ENCODE measurements around the gene DUSP11.

DNA sequence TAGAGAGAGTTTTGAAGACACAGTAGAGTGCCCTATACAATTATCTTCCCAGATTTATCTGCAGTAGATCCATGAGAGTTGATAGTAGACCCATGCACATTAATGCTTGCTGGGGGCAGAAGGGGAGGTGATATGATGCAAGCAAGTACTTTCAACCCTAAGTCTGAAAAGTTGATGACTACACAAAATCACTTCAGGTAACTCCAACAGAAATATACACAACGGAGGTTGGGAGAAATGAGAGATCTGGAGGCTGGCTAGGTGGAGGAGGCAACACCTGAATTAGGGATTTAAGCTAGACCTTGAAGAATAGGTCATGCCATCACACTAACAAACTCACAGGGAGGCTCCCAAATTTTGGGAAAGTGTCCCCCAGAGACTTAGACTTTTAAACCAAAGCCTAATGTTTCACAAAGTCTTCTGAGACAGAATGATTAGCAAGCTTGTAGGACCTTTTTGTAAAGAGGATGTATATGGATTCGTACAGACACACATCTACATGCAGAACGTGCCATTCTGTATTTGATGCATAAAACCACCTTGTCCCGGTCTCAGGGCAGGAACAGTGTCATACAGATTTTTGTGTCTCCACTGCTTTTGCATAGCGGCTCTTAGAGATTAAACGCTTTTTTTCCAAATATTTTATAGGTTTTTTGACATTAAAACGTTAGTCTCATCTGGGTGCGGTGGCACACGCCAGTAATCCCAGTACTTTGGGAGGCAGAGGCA, 47.9 kb upstream of the DUSP11 start:
- TF ChIP-seq, protein P1, sequence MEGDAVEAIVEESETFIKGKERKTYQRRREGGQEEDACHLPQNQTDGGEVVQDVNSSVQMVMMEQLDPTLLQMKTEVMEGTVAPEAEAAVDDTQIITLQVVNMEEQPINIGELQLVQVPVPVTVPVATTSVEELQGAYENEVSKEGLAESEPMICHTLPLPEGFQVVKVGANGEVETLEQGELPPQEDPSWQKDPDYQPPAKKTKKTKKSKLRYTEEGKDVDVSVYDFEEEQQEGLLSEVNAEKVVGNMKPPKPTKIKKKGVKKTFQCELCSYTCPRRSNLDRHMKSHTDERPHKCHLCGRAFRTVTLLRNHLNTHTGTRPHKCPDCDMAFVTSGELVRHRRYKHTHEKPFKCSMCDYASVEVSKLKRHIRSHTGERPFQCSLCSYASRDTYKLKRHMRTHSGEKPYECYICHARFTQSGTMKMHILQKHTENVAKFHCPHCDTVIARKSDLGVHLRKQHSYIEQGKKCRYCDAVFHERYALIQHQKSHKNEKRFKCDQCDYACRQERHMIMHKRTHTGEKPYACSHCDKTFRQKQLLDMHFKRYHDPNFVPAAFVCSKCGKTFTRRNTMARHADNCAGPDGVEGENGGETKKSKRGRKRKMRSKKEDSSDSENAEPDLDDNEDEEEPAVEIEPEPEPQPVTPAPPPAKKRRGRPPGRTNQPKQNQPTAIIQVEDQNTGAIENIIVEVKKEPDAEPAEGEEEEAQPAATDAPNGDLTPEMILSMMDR (IDR thresholded peaks at IDR 0.05 in 2 of 3, conservative IDR thresholded peaks at IDR 0.05 in 1 of 3; ENCODE audit: borderline replicate concordance in 1 of 3, insufficient read depth in 1 of 3, low read depth in 2 of 3, low read length in 2 of 3), result no peak
- TF ChIP-seq JUND (IDR thresholded peaks at IDR 0.05), result no peak
- TF ChIP-seq SP1 (IDR thresholded peaks at IDR 0.05; ENCODE audit: low read depth), result no peak
- no peak for TF ChIP-seq SIN3A (IDR thresholded peaks at IDR 0.05; ENCODE audit: low read depth)
- no peak for TF ChIP-seq SRF (IDR thresholded peaks at IDR 0.05; ENCODE audit: low read depth)
- no peak for TF ChIP-seq POLR2A (IDR thresholded peaks at IDR 0.05; ENCODE audit: borderline replicate concordance, extremely low read depth, insufficient read depth, insufficient read length)
- TF ChIP-seq, protein P2, sequence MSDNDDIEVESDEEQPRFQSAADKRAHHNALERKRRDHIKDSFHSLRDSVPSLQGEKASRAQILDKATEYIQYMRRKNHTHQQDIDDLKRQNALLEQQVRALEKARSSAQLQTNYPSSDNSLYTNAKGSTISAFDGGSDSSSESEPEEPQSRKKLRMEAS (IDR thresholded peaks at IDR 0.05), result no peak
- TF ChIP-seq EZH2 (IDR thresholded peaks at IDR 0.05), result no peak
- no peak for TF ChIP-seq POLR2AphosphoS5 (IDR thresholded peaks at IDR 0.05; ENCODE audit: low read depth, low read length)
- TF ChIP-seq YY1 (IDR thresholded peaks at IDR 0.05; ENCODE audit: extremely low read depth, insufficient replicate concordance, low read depth, low read length), result no peak

Measured in HCT116 (cell line).